ENCODE results near the gene FER.

FER gene

GRCh38 chr5:108797396-108797795 lies 49.7 kb downstream of the FER start:
- Histone ChIP-seq H3K27me3 (ENCODE audit: low read depth, low read length) (no peaks in the 10 kb centered on the region), H3K4me2 (ENCODE audit: low read length) (peak overlapping the region; percentile 30), H3K27ac (ENCODE audit: low read length) (no peak overlapping the region), H2AFZ (ENCODE audit: low read depth, low read length) (no peak overlapping the region), H3K4me1 (ENCODE audit: low read length) (peaks cover 10% of the 10 kb centered on the region), H3K36me3 (replicated peaks; ENCODE audit: low read depth, low read length) (no peaks in the 10 kb centered on the region), H3K9ac (ENCODE audit: low read length) (no peak overlapping the region), H3K79me2 (ENCODE audit: low read length) (no peaks in the 10 kb centered on the region), H4K20me1 (ENCODE audit: insufficient read depth, low read length) (no peaks in the 10 kb centered on the region), H3K4me3 (ENCODE audit: low read length) (no peak overlapping the region), H3K9me3 (ENCODE audit: insufficient read depth, low read length) (no peaks in the 10 kb centered on the region)
- no peak for TF ChIP-seq EZH2phosphoT487 (IDR thresholded peaks at IDR 0.05; ENCODE audit: low read depth)
- no peak for TF ChIP-seq CTCF (IDR thresholded peaks at IDR 0.05; ENCODE audit: low read depth, low read length)

- Histone ChIP-seq H3K9ac (ENCODE audit: low read length) (no peak overlapping the region), H3K9me3 (ENCODE audit: insufficient read depth, low read length) (no peaks in the 10 kb centered on the region), H3K4me3 (ENCODE audit: low read length) (no peak overlapping the region), H3K4me1 (ENCODE audit: low read length) (peaks cover 10% of the 10 kb centered on the region), H4K20me1 (ENCODE audit: insufficient read depth, low read length) (no peaks in the 10 kb centered on the region), H3K4me2 (ENCODE audit: low read length) (peak overlapping the region; percentile 30), H3K27ac (ENCODE audit: low read length) (no peak overlapping the region), H3K79me2 (ENCODE audit: low read length) (no peaks in the 10 kb centered on the region), H3K36me3 (replicated peaks; ENCODE audit: low read depth, low read length) (no peaks in the 10 kb centered on the region), H2AFZ (ENCODE audit: low read depth, low read length) (no peak overlapping the region), H3K27me3 (ENCODE audit: low read depth, low read length) (no peaks in the 10 kb centered on the region)
- no peak for TF ChIP-seq EZH2phosphoT487 (IDR thresholded peaks at IDR 0.05; ENCODE audit: low read depth)
- no peak for TF ChIP-seq CTCF (IDR thresholded peaks at IDR 0.05; ENCODE audit: low read depth, low read length)
Measured at GRCh38 chr5:108797986-108798385, 50.3 kb downstream of the FER start.

GRCh38 chr5:108798513-108799265 lies 51.0 kb downstream of the FER start:
- Histone ChIP-seq H3K36me3 (replicated peaks; ENCODE audit: low read depth, low read length) (no peaks in the 10 kb centered on the region), H3K9ac (ENCODE audit: low read length) (no peak overlapping the region), H3K79me2 (ENCODE audit: low read length) (no peaks in the 10 kb centered on the region), H3K27me3 (ENCODE audit: low read depth, low read length) (no peaks in the 10 kb centered on the region), H2AFZ (ENCODE audit: low read depth, low read length) (no peak overlapping the region), H3K4me1 (ENCODE audit: low read length) (peaks cover 10% of the 10 kb centered on the region), H4K20me1 (ENCODE audit: insufficient read depth, low read length) (no peaks in the 10 kb centered on the region), H3K4me2 (ENCODE audit: low read length) (no peak overlapping the region), H3K27ac (ENCODE audit: low read length) (no peak overlapping the region), H3K4me3 (ENCODE audit: low read length) (no peak overlapping the region), H3K9me3 (ENCODE audit: insufficient read depth, low read length) (no peaks in the 10 kb centered on the region)
- TF ChIP-seq CTCF (IDR thresholded peaks at IDR 0.05; ENCODE audit: low read depth, low read length) (no peak), EZH2phosphoT487 (IDR thresholded peaks at IDR 0.05; ENCODE audit: low read depth) (no peak)

- no peak overlapping the region for H3K9ac ChIP-seq (ENCODE audit: low read length)
- H3K4me2 ChIP-seq (ENCODE audit: low read length): no peak overlapping the region
- no peaks in the 10 kb centered on the region for H3K27me3 ChIP-seq (ENCODE audit: low read depth, low read length)
- no peaks in the 10 kb centered on the region for H3K79me2 ChIP-seq (ENCODE audit: low read length)
- H4K20me1 ChIP-seq (ENCODE audit: insufficient read depth, low read length): no peaks in the 10 kb centered on the region
- no peaks in the 10 kb centered on the region for H3K9me3 ChIP-seq (ENCODE audit: insufficient read depth, low read length)
- no peak overlapping the region for H2AFZ ChIP-seq (ENCODE audit: low read depth, low read length)
- H3K27ac ChIP-seq (ENCODE audit: low read length): no peak overlapping the region
- peaks cover 10% of the 10 kb centered on the region for H3K4me1 ChIP-seq (ENCODE audit: low read length)
- H3K4me3 ChIP-seq (ENCODE audit: low read length): no peak overlapping the region
- H3K36me3 ChIP-seq (replicated peaks; ENCODE audit: low read depth, low read length): no peaks in the 10 kb centered on the region
- no peak for TF ChIP-seq EZH2phosphoT487 (IDR thresholded peaks at IDR 0.05; ENCODE audit: low read depth)
Measured at GRCh38 chr5:108801301-108801700, 53.6 kb downstream of the FER start.
